Activated CD4-positive, alpha-beta T cell treated with anti-CD3 and anti-CD28 coated beads, Interleukin-10, Interleukin-2, amounts not matched to agents 100 ng/mL and 50 ng/mL, durations not matched to agents 16 hours and 8 hours (primary cell): ENCODE measurements around the gene EFCAB11.

ENCODE experiments used
- DNase-seq: peaks from one replicate; pipeline ENCODE4 v3.0.0-alpha.2; 2020

Gene EFCAB11, protein sequence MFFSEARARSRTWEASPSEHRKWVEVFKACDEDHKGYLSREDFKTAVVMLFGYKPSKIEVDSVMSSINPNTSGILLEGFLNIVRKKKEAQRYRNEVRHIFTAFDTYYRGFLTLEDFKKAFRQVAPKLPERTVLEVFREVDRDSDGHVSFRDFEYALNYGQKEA

DNA sequence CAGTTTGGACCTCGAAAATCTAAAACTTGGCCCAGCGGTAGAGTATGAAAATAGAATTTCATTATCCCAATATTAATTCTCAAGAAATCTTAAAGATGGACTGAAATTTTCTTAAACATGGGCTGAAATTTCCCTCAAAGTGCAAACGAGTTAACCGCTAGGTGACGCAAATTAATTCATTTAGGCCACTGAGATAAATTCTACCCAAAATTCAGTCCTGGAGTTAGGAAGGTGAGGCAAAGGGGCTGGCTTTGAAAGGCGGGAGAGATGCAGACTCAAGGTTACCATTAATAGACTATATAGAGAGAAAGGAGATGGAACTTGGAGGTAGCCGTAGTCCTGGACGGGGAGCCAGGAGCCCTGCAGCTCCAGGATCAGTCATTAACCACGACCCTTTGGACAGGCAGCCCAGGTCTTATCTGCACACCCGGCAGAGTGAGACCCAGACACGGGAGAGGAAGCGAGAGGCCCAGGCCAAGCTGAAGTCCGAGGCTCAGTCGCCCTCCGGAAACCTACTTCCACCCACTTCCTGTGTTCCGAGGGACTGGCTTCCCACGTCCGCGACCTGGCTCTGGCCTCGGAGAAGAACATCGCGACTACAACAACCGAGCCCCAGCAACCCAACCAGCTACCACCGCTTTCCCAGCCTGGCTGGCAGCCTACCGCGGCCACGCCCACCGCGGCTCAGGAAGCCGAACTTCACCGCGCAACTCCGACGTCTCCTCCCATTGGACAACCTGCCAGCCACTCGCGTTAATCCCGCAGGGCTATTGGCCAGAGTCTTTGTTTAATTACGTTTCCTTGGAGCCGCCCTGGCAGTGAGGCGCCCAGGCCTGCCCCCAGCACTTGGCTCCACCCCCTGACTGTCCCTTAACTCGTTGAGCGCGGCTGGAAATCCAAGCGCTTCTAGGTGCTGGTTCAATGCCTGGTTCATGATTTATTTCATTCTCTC lies at the start of gene EFCAB11:
Gene EFCAB11 (minus strand): TSS at position 661 of the 952 bp plus-strand sequence. CDS start 70 bp downstream, at position 591.
- peak; percentile 98 for DNase-seq

DNA sequence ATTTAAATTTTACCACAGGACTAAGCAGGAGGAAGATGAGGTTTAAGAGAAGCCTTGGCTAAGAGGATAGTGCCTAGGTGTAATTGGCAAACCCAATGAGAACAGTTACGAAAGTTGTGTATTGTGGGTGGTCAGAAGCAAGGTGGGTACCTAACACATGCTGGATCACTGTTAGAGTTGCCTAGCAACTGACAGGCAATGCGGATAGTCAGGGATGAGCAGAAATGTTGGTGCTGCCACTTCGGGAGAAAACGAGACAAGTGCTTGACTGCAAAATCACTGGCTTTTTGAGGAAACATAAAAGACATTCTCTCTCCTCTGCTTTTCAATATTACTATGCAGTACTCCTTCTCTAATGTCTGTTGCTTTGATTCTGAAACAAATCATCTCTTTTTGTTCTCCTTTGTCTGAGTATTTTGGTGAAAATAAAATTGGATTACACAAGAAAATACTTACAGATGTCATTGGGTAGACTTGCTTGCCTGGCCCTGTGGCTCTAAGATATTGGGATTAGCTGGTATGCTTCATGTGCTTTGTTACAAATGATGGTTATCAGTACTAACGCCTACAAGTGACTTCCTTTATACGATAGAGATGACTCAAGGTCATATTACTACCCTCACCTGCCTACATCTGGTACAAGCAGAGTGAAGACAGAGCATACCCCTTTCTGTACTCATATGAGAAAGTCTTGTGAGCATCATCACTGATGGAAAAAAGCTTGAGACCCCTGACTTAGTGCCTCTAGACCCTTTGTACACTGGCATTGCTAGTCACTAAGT lies 49.2 kb upstream of the EFCAB11 start:
- DNase-seq, result peak; percentile 62

DNA sequence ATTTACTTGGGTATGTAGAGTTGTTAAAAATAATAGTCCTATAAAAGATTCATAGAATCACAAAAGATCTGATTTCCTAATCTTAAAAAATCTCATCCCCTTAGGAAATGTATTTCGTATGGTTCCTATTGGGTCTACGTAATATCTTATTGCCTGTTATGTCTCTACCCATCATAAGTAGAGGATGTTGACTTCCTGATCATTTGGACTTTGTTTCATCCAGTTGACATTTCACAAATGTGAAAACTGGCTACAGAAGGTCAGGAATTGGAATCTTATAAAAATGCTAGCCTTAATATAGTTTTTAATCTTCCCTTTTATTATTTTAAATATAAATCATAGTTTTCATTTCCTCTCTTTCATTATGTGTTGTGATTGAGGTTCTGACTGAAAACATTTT lies 46.4 kb upstream of the EFCAB11 start:
- no peak for DNase-seq

DNA sequence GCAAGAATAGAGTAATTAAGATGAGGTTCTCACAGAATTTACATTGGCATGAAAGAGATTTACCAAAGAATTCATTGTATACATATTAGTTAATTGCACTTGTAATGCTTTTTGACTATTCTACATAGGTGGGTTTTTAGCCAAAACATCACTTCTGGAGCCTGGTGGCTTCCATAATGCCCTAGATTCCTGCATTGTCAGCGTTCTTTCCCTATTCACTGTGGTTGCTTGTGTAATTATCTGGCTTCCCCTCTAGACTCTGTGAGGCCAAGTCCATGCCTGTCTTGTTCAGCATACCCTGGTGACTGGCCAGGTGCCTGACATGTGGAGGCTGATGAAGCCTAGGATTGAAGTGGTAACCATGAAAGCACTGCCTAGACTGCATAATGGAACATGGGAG lies 42.4 kb upstream of the EFCAB11 start:
- DNase-seq, result no peak

DNA sequence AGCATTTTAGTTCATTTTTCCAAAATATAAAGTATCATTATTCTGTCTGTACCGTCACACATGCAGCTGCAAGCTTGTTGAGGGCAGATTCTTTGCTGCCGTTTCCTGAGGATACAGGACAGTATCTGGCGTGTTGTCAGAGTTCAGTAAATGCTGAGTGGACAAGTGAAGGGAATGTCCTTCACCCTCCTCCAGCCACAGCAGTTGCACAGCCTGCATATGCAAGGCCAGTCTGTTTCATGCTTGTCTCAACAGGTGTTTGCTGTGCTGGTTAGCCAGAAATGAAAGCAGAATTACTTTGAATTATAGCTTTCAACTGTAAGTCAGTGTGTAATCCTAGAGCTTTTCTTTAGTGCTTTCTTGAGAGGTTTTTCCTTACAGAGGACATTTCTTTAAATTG lies 37.7 kb upstream of the EFCAB11 start:
- DNase-seq, result no peak

DNA sequence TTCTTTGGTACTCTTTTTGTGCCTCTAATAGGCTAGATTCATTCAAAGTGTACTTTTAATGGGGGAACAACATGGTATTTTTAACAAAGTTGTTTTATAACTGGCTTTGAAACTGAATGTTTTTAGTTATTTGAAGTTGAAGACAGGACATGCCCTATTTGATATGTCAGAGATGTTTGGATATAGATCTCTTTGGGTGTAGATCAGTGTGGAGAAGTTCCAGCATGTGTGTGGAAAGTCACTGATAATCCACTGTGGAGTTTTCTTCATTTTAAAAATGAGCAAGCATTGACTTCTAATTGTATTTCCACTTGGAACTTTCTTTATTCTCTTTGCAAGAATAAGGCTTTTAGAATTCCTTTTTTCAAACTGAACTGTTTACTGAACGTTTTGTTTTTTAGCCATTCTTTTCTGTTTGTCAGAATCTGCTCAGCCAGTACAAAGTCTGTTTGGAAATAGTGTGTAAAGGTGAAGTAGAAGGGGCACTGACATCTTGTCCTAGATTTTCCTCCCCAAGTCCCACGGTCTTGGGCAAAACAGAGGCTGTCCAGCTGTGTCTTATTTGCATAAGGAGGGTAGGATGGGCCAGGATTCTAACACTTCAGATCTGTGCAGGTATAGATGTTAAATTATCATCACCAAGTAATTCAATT lies 36.2 kb upstream of the EFCAB11 start:
- no peak for DNase-seq

DNA sequence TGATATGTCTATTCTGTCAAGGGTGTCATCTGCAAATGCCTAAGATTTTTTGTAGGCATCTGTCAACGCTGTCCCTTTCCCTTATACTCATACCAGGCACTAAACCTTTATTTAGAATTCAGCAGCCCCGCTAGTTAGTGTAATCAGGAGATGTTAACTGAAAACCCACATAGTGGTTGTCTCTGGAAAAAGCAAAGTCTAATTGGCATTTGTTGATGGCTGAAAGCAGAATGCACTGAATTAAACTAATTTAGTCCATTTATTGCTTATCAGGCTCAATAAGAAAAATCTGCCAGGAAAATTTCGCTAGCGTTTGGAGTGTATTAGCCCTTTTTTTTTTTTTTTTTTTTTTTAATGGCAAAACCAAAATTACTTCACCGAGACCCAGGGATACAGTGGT lies 35.7 kb upstream of the EFCAB11 start:
- no peak for DNase-seq

DNA sequence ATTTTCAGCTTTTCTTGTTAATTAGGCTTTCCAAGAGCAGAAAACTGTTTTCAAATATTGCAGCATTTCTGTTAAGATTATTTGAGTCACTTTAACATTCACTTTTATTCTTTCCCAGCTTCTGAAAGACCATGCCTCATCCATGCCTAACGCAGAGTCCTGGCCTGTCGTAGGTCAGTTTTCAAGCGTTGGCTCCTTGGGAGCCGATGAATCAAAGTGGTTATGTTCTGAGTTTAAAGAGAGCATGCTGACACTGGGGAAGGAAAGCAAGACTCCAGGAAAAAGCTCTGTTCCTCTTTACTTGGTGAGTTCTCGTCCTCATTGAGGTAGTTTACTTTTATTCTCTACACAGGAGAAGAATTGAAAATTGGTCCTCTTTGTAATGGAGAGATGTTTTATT lies 34.3 kb upstream of the EFCAB11 start:
- no peak for DNase-seq

DNA sequence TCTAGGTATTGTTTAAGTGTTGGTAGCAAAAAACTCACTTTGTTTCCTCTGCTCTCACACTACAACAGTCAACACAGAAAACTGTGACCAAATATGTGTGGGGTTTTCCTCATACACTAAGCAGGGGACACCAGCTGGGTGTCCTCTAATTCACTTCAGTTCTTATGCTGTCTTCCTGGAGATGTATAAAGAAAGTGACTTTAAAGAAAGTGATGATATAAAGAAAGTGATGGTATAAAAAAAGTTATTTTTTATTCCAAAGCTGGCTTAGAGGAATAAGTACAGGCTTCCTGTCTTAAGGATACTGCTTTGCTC lies 32.6 kb upstream of the EFCAB11 start:
- DNase-seq, result no peak

DNA sequence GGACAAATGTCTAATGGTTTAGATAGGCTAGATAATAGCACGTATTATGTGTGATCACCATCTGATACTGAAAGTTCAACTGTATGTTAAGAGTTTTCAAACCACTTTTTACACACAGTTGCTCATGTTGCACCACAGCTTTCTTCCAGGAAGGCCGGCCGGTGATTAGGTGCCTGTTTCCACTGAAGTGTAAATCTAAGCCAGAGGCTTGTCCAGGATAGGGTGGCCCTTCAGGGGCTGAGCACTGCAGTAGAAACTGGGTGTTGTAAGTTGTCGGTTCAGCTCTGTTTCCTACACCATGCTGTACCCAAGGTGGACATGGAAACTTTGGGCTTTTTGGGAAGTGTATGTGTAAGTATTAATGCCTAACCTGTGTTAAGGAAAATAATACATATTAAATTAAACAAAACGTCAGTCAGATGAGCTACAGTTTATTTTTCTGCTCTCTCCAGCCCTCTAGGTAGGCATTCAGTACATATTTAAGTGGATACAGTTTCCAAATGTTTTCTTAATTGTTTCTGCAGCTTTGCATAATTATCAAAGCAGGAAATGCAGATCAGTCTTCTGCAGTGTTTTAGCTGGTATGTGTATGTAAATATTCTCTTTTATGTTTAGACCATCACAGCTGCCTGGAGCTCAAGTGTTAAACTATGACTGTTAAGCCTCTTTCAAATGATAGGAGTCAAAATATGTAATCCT lies 32.1 kb upstream of the EFCAB11 start:
- no peak for DNase-seq

DNA sequence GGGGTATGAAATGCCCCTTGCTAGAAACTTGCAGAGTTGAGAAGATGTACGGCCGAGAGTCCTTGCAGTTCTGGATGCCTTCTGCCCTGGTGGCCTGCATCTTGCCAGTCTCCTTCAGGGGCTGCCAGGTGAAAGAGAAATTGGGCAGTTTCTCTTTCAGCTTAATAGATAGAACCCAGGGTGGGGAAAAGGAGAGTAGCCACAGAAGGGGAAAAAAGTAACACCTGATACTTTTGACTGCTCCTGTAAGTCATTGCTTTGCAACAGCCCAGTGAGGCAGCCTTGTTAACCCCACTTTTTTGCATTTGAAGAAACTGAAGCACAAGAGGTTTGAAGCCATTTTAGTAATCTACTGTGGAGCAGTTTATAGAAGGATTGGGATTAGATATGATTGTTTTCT lies 28.8 kb upstream of the EFCAB11 start:
- no peak for DNase-seq

DNA sequence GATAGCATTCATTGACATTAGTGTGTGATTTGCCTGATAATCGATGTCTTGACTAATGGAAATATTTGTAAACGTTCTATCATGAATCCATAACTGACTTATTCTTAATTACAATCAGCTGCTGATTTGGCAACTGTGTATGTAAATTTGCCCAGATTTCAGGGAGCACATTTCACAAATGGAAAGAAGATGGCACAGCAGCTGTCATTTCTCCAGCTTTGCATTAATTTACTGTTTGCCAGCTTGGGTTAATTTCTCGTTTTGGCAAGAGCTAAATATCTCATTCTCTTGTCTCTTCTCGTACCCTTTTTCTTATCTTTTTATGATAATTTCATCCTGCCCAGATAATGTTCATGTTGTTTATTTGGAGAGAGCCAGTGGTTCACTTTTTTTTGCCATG lies 24.1 kb upstream of the EFCAB11 start:
- DNase-seq, result no peak

DNA sequence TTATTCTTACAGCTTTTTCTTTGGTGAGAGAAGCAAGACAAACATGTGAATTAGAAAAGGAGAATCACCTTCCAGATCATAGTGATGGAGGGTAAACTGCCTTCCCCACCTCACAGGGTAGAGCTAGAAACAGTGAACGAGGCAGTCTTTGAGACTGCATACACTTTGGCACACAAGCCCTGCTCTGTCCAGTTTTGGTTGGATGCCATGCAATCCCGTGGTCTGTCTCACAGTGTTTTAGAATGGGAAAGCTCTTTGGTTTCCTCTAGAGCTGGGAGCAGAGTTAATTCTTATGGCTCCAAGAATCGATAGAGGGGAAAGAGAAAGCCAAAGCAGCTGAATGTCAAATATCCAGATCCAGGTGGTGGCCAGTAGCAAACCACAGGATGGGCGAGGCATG lies 23.1 kb upstream of the EFCAB11 start:
- DNase-seq, result no peak

DNA sequence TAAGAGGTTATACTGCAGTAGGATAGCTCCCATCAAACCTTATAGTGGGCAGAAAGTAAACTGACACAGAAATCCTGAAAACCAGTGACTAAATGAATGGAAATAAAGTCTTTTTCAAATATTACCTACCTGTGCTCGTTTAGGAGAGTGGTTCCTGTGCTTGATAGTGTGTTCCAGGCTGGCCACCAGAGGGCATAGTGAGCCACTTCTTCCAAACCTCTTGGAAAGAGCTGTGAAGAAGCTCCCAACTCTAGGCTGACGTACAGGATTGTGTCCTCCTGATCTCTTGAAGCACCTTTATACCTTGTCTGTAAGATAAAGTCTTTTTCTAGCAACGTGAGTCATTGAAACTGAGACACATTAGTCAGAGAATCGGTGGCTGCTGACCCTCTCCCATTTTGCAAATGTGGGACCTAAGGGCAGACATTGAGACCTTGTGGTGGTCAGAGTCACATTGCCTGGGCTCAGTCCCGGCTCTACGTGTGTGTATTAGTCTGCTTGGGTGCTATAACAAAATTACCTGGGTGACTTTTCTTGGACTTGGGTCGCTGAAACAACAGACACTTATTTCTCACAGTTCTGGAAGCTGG lies 18.8 kb upstream of the EFCAB11 start:
- peak; percentile 61 for DNase-seq

DNA sequence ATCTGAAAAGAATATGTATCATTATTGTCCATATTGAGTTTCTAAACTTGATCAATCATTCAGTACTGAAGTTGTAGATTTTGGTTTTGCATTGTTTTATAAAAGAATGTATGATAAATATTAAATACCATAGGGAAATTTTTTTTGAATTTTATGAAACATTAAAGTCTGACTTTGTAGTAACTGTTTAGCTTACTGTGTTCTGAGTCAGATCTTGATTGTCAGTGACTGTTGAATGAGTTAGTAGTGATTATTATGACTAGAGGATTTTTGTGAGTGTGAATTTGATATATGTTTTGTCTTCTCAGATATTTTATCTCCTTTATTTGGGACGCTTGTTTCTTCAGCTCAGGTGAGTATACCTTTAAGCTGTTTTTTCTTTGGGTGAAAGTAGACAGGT lies 11.3 kb upstream of the EFCAB11 start:
- no peak for DNase-seq

DNA sequence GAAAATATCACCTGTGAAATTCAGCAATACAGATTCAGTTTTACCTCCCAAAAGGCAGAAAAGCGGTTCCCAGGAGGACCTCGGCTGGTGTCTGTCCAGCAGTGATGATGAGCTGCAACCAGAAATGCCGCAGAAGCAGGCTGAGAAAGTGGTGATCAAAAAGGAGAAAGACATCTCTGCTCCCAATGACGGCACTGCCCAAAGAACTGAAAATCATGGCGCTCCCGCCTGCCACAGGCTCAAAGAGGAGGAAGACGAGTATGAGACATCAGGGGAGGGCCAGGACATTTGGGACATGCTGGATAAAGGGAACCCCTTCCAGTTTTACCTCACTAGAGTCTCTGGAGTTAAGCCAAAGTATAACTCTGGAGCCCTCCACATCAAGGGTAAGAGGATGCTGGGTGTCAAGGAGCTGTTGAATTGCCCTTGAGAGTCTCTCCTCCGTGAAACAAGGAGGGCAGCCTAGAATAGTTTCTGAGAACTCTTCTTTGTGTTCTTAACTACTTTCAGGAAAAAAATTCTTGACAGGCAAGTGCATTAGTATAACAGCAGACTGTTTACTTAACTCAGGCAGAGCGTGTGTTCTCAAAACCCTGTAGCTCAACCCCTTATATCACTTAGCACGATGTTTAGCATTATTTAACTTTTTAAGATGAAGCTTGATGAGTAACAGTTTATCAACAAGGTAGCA lies 8.9 kb upstream of the EFCAB11 start:
- no peak for DNase-seq

DNA sequence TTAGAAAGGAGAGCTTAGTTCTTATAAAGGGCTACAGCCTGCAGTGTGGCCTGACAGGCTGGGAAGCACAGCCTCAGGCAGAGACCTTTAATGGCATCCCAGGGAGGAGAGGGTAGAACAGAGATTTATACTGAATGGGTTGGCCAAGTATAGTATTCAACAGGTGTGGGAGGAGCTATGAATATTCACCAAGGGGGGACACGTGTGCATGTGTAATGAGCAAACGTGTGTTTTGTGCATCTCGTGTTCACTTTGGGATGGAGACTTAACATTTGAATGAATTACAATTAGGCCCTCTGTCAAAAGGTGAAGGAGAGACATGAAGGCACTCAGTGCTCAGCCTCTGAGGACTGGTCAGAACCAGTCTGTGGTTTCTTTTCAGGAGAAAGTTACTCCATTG lies 6.4 kb upstream of the EFCAB11 start:
- DNase-seq, result no peak

DNA sequence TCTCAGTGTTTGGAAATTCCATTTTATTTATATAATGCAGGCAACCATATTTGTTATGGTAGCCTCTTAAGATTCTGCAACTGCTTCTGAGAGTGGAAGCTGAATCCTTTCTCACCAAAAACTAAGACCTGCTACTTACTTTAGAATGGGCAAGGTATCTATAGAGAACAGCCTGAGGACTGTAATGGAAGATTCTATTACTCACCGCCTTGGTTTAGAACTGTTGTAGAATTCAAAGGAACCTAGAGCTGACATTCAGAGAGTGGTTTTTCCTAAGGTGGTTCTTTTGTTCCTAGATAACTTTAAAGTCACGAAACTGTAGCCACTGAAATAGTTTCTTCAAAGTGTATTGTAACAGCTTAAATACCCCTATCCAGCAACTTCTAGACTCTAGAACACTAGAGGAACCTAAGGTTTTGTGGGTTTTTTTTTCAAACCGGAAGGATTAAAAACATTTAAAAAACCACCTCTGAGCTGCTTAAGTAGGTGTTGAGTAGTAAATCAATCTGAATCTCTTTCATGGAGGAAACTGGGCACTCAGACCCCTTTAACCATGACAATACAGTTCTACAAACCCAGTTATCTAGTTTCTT lies 5.4 kb upstream of the EFCAB11 start:
- peak; percentile 34 for DNase-seq

DNA sequence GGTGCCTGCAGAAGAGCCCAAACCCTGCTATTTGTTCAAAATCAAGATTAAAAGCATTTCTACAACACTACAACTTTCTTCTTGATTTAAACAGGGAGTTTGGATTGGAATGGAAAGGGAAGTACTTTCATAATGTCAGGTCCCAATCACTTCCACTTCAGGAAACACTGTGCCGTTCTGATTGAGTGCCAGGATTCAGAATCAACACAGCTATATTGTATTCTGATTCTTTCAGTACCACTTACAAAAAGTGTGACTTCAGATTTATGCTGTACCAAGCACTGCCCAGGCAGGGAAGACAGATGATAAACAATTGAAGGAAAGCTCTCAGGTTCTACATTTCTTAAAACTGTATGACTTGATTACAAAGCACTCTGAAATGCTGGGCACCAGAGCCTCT lies 4.4 kb upstream of the EFCAB11 start:
- no peak for DNase-seq

DNA sequence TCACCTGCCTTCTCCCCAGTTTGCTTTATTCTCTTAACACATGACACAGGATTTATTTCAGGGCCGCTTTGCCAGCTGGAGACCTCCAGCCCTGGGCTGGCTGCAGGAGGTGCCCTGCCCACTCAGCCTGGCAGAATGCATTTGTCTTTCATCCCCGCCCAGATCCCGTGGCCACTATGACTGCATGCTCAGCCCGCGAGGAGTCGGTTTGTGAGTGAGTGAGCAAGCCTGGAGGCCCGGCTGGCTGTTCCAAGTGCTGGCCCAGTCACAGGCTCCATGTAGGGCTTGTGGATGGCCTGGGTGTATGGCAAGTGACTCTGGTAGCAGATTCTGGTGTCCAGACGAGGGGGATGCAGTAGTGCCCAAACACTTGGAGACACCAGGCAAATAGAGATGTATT lies 3.3 kb upstream of the EFCAB11 start:
- DNase-seq, result no peak

DNA sequence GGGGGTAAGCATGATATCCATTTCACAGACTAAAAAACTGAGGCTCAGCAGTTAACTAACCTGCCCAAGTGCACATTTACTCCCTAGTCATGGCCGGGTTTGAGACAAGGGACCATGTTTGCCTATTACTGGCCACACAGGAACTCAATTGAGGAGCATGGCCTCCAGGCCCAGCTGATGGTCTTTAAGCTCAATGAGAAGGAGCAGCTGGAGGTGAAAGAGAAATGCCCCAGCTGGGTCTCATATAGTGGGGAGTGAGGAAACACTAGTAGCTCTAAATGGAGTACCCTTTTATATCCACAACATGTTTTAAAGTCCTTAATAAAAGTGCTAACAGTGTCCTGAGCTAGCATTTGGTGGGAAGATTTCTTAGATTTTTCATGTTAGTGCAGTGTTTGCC lies 2.8 kb upstream of the EFCAB11 start:
- no peak for DNase-seq
